ENCODE measurements around the gene UAP1L1. TPM values are rescaled to one million over a fixed set of nuclear protein-coding genes. Genes with fewer than 3 reads are reported as not detected.

UAP1L1 gene
- total RNA-seq, 1 donor from 2014 or later = 13.3 TPM

DNA sequence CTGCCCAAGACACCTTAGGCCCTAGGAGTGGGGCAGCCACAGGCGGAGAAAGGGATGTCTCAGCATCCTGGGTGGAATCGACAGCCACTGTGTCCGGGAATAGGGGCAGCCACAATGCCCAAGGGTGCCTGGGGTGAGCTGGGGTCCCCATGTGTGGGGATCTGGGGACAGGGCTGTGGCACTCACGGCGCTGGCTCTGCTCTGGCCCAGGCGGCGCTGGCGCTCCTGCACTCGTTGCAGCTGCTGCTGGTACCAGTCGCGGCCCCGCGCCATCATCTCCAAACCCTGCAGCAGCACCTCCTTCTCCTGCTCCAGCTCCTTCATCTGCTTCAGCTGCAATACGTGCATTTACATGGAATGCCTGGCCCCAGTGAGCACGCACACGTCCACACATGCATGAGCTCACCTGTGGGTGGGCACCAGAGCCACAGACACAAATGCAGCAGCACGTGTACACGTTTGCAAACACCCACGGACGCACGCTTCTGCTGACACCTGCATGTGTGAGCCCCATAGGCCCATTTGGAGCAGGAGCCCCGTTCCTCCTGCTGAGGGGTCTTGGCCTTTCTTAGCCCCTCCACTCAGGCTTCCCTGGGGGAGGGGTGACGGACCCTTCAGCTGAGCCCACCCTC, 11.9 kb upstream of the UAP1L1 start:
- H3K4me1 ChIP-seq = peaks cover 14% of the 10 kb centered on the region
- no peak overlapping the region for H3K27ac ChIP-seq
- DNase-seq (ENCODE audit: extremely low spot score in 2 of 2) = no peak
- no peaks in the 10 kb centered on the region for H3K27me3 ChIP-seq
- intact Hi-C loops (cut with DNase I) = no loop called here
- no peaks in the 10 kb centered on the region for H3K9me3 ChIP-seq
- H3K36me3 ChIP-seq = no peaks in the 10 kb centered on the region
- H3K4me3 ChIP-seq = no peak overlapping the region
- TF ChIP-seq, protein P1, sequence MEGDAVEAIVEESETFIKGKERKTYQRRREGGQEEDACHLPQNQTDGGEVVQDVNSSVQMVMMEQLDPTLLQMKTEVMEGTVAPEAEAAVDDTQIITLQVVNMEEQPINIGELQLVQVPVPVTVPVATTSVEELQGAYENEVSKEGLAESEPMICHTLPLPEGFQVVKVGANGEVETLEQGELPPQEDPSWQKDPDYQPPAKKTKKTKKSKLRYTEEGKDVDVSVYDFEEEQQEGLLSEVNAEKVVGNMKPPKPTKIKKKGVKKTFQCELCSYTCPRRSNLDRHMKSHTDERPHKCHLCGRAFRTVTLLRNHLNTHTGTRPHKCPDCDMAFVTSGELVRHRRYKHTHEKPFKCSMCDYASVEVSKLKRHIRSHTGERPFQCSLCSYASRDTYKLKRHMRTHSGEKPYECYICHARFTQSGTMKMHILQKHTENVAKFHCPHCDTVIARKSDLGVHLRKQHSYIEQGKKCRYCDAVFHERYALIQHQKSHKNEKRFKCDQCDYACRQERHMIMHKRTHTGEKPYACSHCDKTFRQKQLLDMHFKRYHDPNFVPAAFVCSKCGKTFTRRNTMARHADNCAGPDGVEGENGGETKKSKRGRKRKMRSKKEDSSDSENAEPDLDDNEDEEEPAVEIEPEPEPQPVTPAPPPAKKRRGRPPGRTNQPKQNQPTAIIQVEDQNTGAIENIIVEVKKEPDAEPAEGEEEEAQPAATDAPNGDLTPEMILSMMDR (IDR thresholded peaks at IDR 0.05) = no peak
- no peak for TF ChIP-seq POLR2A (IDR thresholded peaks at IDR 0.05)
- no peak for TF ChIP-seq POLR2AphosphoS5 (IDR thresholded peaks at IDR 0.05; ENCODE audit: insufficient read depth in 1 of 2, low read depth in 1 of 2)

DNA sequence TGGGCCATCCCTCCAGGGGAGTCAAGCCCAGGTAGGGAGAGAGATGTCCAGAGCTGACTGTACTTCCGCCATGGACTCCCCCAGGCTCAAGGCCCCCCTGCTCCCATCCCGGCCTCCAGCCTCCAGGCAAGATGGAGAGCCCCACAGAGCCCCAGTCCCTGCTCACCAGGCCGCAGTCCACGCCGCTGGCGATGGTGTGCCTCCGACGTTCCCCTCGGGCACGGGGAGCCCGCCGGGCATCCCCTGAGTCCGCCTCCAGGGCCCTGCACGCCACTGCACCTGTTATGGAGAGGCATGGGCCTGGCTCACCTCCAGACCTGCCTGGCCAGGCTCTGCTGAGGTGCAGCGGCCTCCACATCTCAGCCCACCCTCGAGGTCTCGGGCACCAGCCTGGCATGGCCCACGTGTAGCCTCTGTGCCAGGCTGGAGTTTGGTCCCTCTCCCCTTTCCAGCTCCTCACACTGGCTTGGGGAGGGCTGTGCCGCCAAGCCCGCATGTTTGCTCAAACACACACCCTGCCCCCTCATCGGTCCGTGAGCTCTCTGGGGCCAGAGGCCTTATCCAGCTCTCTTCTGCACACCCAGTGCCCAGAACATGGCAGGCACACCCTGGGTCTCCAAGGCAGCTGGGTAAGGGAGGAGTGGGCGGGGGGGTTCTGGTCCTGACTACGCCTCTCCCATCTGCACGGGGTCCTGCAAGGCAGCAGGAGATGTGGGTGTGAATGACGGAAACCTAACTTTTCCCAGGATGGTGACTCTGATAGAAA, 11.0 kb upstream of the UAP1L1 start:
- H3K4me3 ChIP-seq = no peak overlapping the region
- H3K9me3 ChIP-seq = no peaks in the 10 kb centered on the region
- no peak for DNase-seq (ENCODE audit: extremely low spot score in 2 of 2)
- intact Hi-C loops (cut with DNase I) = no loop called here
- TF ChIP-seq, protein P1 (IDR thresholded peaks at IDR 0.05) = no peak
- TF ChIP-seq POLR2A (IDR thresholded peaks at IDR 0.05) = no peak
- no peak for TF ChIP-seq POLR2AphosphoS5 (IDR thresholded peaks at IDR 0.05; ENCODE audit: insufficient read depth in 1 of 2, low read depth in 1 of 2)
- no peaks in the 10 kb centered on the region for H3K36me3 ChIP-seq
- H3K27ac ChIP-seq = no peak overlapping the region
- peaks cover 21% of the 10 kb centered on the region for H3K4me1 ChIP-seq
- H3K27me3 ChIP-seq = no peaks in the 10 kb centered on the region

DNA sequence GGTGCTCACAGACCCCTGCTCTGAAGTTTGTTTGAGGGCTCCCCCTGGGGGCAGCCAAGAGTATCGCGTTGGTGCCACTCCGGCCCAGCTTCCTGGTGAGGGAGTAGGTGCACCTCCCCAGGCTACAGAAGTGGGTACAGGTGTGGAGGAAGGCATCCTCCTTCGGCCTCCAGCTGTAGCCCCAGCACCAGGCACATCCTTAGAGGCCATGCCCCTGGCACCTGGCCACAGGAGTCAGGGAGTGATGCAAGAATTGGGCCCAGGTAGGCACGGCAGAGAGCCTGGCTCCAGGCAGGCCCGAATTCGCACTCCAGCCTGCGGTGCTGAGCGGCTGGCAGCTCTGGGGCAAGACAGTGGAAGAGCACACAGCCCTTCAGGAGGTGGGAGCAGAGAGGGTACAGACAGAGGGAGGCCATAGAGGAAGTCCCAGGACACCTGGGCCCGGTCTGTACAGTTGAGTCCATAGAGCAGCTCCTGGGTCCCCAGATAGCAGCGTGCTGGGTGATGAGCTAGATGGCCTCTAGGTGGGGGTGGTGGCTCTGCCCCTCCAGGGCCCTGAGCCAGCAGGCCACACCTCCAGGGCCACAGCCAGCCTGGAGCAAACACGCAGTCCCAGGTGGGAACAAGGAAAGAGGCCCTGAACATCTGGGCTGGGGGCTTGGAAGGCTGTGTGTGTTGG, 9.3 kb upstream of the UAP1L1 start:
- TF ChIP-seq POLR2A (IDR thresholded peaks at IDR 0.05) (no peak), POLR2AphosphoS5 (IDR thresholded peaks at IDR 0.05; ENCODE audit: insufficient read depth in 1 of 2, low read depth in 1 of 2) (no peak)
- TF ChIP-seq, protein P1 (IDR thresholded peaks at IDR 0.05) = peak; percentile 63 to 76 (median 73)
- Histone ChIP-seq H3K9me3 (no peaks in the 10 kb centered on the region), H3K36me3 (no peaks in the 10 kb centered on the region), H3K4me3 (no peak overlapping the region), H3K27ac (no peak overlapping the region), H3K4me1 (peaks cover 22% of the 10 kb centered on the region), H3K27me3 (no peaks in the 10 kb centered on the region)
- no peak for DNase-seq (ENCODE audit: extremely low spot score in 2 of 2)
- intact Hi-C loops (cut with DNase I) = no loop called here

DNA sequence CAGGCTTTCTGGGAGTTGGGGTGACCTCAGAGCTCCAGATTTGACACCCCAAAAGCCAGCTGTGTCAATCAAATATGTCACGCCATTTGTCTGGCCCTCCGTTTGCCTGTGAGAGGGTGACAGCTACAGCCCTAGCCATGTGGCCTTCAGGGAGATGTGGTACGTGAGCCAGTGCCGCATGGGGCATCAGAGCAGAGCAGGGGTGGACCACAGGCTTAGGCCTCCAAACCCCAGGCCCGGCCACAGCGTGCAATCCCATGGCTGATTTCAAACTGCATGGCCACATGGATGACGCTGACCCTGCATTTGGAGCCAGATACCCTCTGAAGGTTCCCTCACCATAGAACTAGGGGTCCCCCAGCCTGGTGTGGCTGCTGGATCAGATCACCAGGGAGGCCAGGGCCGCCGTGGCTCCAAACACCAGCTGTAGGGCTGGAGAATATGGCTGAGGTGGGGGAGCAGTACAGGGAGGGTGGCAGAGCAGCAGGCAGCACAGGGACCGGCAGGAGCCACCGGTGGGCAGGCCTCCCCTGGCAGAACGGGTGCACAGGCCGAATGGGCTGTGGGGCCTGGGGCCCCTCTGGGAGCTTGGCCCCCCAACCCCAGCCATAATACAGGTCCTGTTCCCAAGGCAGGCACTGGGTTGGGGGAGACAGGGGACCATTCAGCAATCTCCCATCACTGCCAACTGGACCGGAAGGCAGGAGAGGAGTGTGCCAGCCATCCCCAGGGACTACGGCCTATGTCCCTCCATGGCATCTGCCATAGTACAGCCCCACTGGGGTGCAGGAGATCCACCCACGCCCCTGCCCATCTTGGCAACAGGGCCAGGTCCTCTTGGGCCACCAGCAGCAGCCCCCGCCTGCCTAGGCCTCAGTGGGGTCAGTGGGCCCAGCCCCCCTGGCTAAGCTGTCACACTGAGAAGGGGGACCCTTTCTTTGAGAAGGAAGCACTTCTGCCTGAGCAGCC, 8.5 kb upstream of the UAP1L1 start:
- Histone ChIP-seq H3K27me3 (no peaks in the 10 kb centered on the region), H3K4me1 (peaks cover 20% of the 10 kb centered on the region), H3K9me3 (no peaks in the 10 kb centered on the region), H3K36me3 (no peaks in the 10 kb centered on the region), H3K27ac (no peak overlapping the region), H3K4me3 (no peak overlapping the region)
- TF ChIP-seq, protein P1 (IDR thresholded peaks at IDR 0.05) = no peak
- TF ChIP-seq POLR2A (IDR thresholded peaks at IDR 0.05) (no peak), POLR2AphosphoS5 (IDR thresholded peaks at IDR 0.05; ENCODE audit: insufficient read depth in 1 of 2, low read depth in 1 of 2) (no peak)
- DNase-seq (ENCODE audit: extremely low spot score in 2 of 2) = no peak
- intact Hi-C loops (cut with DNase I) = no loop called here

All from vagina (tissue), 2 donors.